ENCODE data around the gene C1orf210.

DNA sequence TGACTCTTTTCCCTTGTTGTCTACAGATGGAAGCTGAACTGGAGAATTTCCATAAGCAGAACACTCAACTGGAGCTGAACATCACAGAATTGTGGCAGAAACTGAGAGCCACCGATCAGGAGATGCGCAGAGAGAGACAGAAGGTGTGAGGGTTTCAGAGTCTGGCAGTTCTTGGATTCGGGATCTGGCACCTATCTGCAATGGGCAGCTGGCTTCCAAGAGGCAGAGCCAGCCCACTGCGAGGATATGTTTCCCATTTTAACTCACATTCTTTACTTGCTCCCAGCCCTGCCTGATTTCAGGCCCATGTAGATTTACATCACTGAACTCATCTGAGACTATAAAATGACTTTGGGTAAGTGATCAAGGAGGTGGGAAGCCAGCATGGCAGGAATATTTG is 52.9 kb downstream of the C1orf210 start:
- TF ChIP-seq YY1 (IDR thresholded peaks at IDR 0.05; ENCODE audit: insufficient read depth, insufficient read length) = no peak
- TF ChIP-seq ZNF274 (IDR thresholded peaks at IDR 0.05; ENCODE audit: low read depth, low read length) = no peak
- no peak for TF ChIP-seq SUZ12 (IDR thresholded peaks at IDR 0.05; ENCODE audit: extremely low read depth, insufficient read depth, insufficient read length)

Data from NT2/D1 (cell line).